Karpas-422 (cell line): Measurements from ENCODE around the gene LCP1. TPM values are rescaled to one million over a fixed set of nuclear protein-coding genes. Genes with fewer than 3 reads are reported as not detected.

Experiments
- DNase-seq: peaks from one replicate; pipeline ENCODE4 v3.0.0-alpha.2; 2015
- H2AFZ ChIP-seq: fragments of 200-600 bp; sonication (generic); 2 replicates; pipeline ENCODE4 v1.6.1; 2014; ENCODE audit warnings: antibody characterized with exemption, low read length, mixed read lengths
- H3K27ac ChIP-seq: fragments of 200-600 bp; sonication (generic); 2 replicates; pipeline ENCODE4 v1.5.1; 2014; ENCODE audit warnings: mild to moderate bottlenecking, low read length, moderate library complexity
- H3K27me3 ChIP-seq: fragments of 200-600 bp; sonication (generic); 2 replicates; pipeline ENCODE4 v1.6.1; 2014; ENCODE audit warnings: low read length, mixed read lengths
- H3K36me3 ChIP-seq: fragments of 200-600 bp; sonication (generic); 2 replicates; pipeline ENCODE4 v1.6.1; 2014; ENCODE audit warnings: low read length, mixed read lengths; ENCODE audit not compliant: insufficient read depth
- H3K4me1 ChIP-seq: fragments of 200-600 bp; sonication (generic); 2 replicates; pipeline ENCODE4 v1.6.1; 2014; ENCODE audit warnings: mild to moderate bottlenecking, low read length, mixed read lengths
- H3K4me2 ChIP-seq: fragments of 200-600 bp; sonication (generic); 2 replicates; pipeline ENCODE4 v1.6.1; 2014; ENCODE audit warnings: low read length, low read depth, mild to moderate bottlenecking; ENCODE audit not compliant: poor library complexity, severe bottlenecking
- H3K4me3 ChIP-seq: fragments of 200-600 bp; sonication (generic); 2 replicates; pipeline ENCODE4 v1.5.1; 2014; ENCODE audit warnings: mild to moderate bottlenecking, antibody characterized with exemption, low read length, mixed read lengths
- H3K79me2 ChIP-seq: fragments of 200-600 bp; sonication (generic); 2 replicates; pipeline ENCODE4 v1.6.1; 2014; ENCODE audit warnings: mild to moderate bottlenecking, low read length, mixed read lengths
- H3K9ac ChIP-seq: fragments of 200-600 bp; sonication (generic); 2 replicates; pipeline ENCODE4 v1.6.0; 2014; ENCODE audit warnings: low read length
- H3K9me2 ChIP-seq: fragments of 200-600 bp; sonication (generic), shearing (Covaris generic); replicated peaks from 2 replicates; pipeline ENCODE4 v1.6.0; 2014; ENCODE audit warnings: mild to moderate bottlenecking, low read length, moderate library complexity; ENCODE audit not compliant: insufficient read depth
- H3K9me3 ChIP-seq: fragments of 300-700, 200-600 bp; sonication (generic); 2 replicates; pipeline ENCODE4 v1.6.1; 2014; ENCODE audit warnings: low read length, mixed read lengths
- H4K20me1 ChIP-seq: fragments of 200-600 bp; sonication (generic); 2 replicates; pipeline ENCODE4 v1.6.1; 2014; ENCODE audit warnings: mild to moderate bottlenecking, antibody characterized with exemption, low read length, low read depth; ENCODE audit not compliant: insufficient read depth
- small RNA-seq: library from RNA; depleted of rRNA; stranded (forward); fragments of <200 nt; gene quantifications from one replicate; pipeline ENCODE3, GENCODE V24; 2014
- total RNA-seq: library from RNA; depleted of rRNA; stranded (reverse); fragments of >200 nt; shearing (Covaris generic); gene quantifications from 2 replicates; pipeline ENCODE4 v1.2.3, GENCODE V29; 2014; ENCODE audit warnings: low replicate concordance; rRNA removed

The LCP1 gene
- total RNA-seq, 1 experiment from 2014 or later: 415 TPM

- Histone ChIP-seq H4K20me1 (no peaks in the 10 kb centered on the region), H3K4me1 (no peaks in the 10 kb centered on the region), H3K79me2 (no peaks in the 10 kb centered on the region), H2AFZ (no peak overlapping the region), H3K27ac (no peak overlapping the region), H3K36me3 (no peaks in the 10 kb centered on the region), H3K4me3 (no peak overlapping the region), H3K4me2 (no peak overlapping the region), H3K27me3 (no peaks in the 10 kb centered on the region), H3K9me3 (no peaks in the 10 kb centered on the region), H3K9me2 (no peaks in the 10 kb centered on the region), H3K9ac (no peak overlapping the region)
- no peak for DNase-seq
These were observed 104.7 kb downstream of the LCP1 start for GRCh38 chr13:46077265-46077664.

GRCh38 chr13:46076827-46077226, 105.2 kb downstream of the LCP1 start:
- Histone ChIP-seq H3K27me3 (no peaks in the 10 kb centered on the region), H2AFZ (no peak overlapping the region), H3K4me2 (no peak overlapping the region), H3K36me3 (no peaks in the 10 kb centered on the region), H3K27ac (no peak overlapping the region), H3K9me2 (no peaks in the 10 kb centered on the region), H3K79me2 (no peaks in the 10 kb centered on the region), H3K4me1 (peaks cover 2% of the 10 kb centered on the region; the same call in 1 of the 2 replicates), H3K9me3 (no peaks in the 10 kb centered on the region), H3K4me3 (no peak overlapping the region), H3K9ac (no peak overlapping the region), H4K20me1 (no peaks in the 10 kb centered on the region)
- DNase-seq: no peak

Small RNAs within 50 kb of the gene (small RNA-seq; reads per million reads assigned to genes)
- not detected for gene RN7SL288P

Other genes starting within 250 kb of the LCP1 start
- 24.7 and 30.8 TPM in 2 replicates for gene ZC3H13, start 129.4 kb downstream of the LCP1 start, total RNA-seq
- not detected in 2 replicates for gene CPB2, start 77.1 kb downstream of the LCP1 start, total RNA-seq
- gene LRRC63, start 29.8 kb upstream of the LCP1 start, total RNA-seq: not detected in 2 replicates
- 0.14 TPM in 1 of 2 replicates, not detected in the other for gene RUBCNL, start 205.1 kb upstream of the LCP1 start, total RNA-seq